HepG2 (cell line): Measurements from ENCODE around the gene MVB12A.

Source experiments
- ARID2 ChIP-seq: sonication (generic); formaldehyde crosslinking; IDR thresholded peaks from 2 replicates; pipeline ENCODE4 v1.8.1; 2022; ENCODE audit warnings: mild to moderate bottlenecking, missing genetic modification reagents, borderline replicate concordance
- BHLHE40 ChIP-seq: IDR thresholded peaks from 2 replicates; pipeline ENCODE4 v1.6.1; 2011; ENCODE audit warnings: low read length, improper control_type of control experiment
- CTCF ChIP-seq: sonication (generic); formaldehyde crosslinking; IDR thresholded peaks from 2 replicates; pipeline ENCODE4 v1.5.0; 2020; ENCODE audit warnings: mild to moderate bottlenecking, missing genetic modification reagents, moderate library complexity
- DDIT3 ChIP-seq: sonication (generic); formaldehyde crosslinking; IDR thresholded peaks from 2 replicates; pipeline ENCODE4 v1.4.0; 2020; ENCODE audit warnings: mild to moderate bottlenecking, missing genetic modification reagents
- KMT2A ChIP-seq: sonication (generic); formaldehyde crosslinking; IDR thresholded peaks from 2 replicates; pipeline ENCODE4 v1.4.0; 2020; ENCODE audit warnings: missing genetic modification reagents
- NBN ChIP-seq: fragments of 450-650 bp; conservative IDR thresholded peaks from 2 replicates; pipeline ENCODE4 v1.6.1; 2017
- NFAT5 ChIP-seq: sonication (generic); formaldehyde crosslinking; IDR thresholded peaks from 2 replicates; pipeline ENCODE4 v1.4.0; 2020; ENCODE audit warnings: missing genetic modification reagents
- RERE ChIP-seq: IDR thresholded peaks from 2 replicates; pipeline ENCODE4 v1.6.1; 2016; ENCODE audit warnings: low read depth, missing genetic modification reagents, missing compliant biosample characterization
- SETDB1 ChIP-seq: sonication (generic); formaldehyde crosslinking; IDR thresholded peaks from 2 replicates; pipeline ENCODE4 v1.5.1; 2020; ENCODE audit warnings: missing genetic modification reagents, mild to moderate bottlenecking, borderline replicate concordance
- UBTF ChIP-seq: sonication (generic); formaldehyde crosslinking; IDR thresholded peaks from 2 replicates; pipeline ENCODE4 v1.4.0; 2020; ENCODE audit warnings: mild to moderate bottlenecking, missing genetic modification reagents
- ZNF276 ChIP-seq: sonication (generic); formaldehyde crosslinking; IDR thresholded peaks from 2 replicates; pipeline ENCODE4 v1.4.0; 2020; ENCODE audit warnings: mild to moderate bottlenecking, low read depth, missing genetic modification reagents
- ZNF460 ChIP-seq: sonication (generic); formaldehyde crosslinking; IDR thresholded peaks from 2 replicates; pipeline ENCODE4 v1.5.1; 2020; ENCODE audit warnings: missing genetic modification reagents, mild to moderate bottlenecking, borderline replicate concordance
- ZNF768 ChIP-seq: sonication (generic); formaldehyde crosslinking; IDR thresholded peaks from 2 replicates; pipeline ENCODE4 v1.4.0; 2020; ENCODE audit warnings: missing genetic modification reagents

- no peak for TF ChIP-seq ZNF768 (CRISPR knock-in tag)
- no peak for TF ChIP-seq UBTF (CRISPR knock-in tag)
- TF ChIP-seq ZNF276 (CRISPR knock-in tag) = no peak
- 0 out of 2 replicates have a peak, but pooled peaks have one; percentile 18 for TF ChIP-seq CTCF (CRISPR knock-in tag)
- TF ChIP-seq KMT2A (CRISPR knock-in tag) = no peak
- TF ChIP-seq ZNF460 = no peak
- no peak for TF ChIP-seq NBN
- TF ChIP-seq SETDB1 (CRISPR knock-in tag) = no peak
- no peak for TF ChIP-seq RERE (CRISPR knock-in tag)
- TF ChIP-seq DDIT3 = no peak
- TF ChIP-seq NFAT5 (CRISPR knock-in tag) = no peak
- no peak for TF ChIP-seq BHLHE40
- TF ChIP-seq ARID2 (CRISPR knock-in tag) = no peak
These were observed 29.7 kb upstream of the MVB12A start for GRCh38 chr19:17389957-17390664.
